ENCODE results near the gene RPS6KL1. TPM values are rescaled to one million over a fixed set of nuclear protein-coding genes. Genes with fewer than 3 reads are reported as not detected.

RPS6KL1 gene
- total and polyA plus RNA-seq, 4 donors: 3.3 to 17.3 (median 13.2) TPM

GRCh38 chr14:74954232-74954946 lies 31.3 kb upstream of the RPS6KL1 start:
- H3K27me3 ChIP-seq (ENCODE audit: control insufficient read depth in 1 of 2, insufficient read depth in 2 of 2, low read length in 1 of 2): no peaks in the 10 kb centered on the region
- H3K4me1 ChIP-seq (ENCODE audit: control insufficient read depth in 1 of 2, insufficient read depth in 2 of 2, low read length in 2 of 2): no peaks in the 10 kb centered on the region
- peak overlapping the region in 1 of 2 donors; percentile 42 for H3K4me3 ChIP-seq (ENCODE audit: low read length in 2 of 2)
- ATAC-seq (ENCODE audit: low FRiP score) (peak; percentile 29), DNase-seq (peak; percentile 72 to 86)
- peak overlapping the region in 1 of 2 donors; percentile 28 for H3K27ac ChIP-seq (ENCODE audit: low read depth in 1 of 2, low read length in 2 of 2)
- intact Hi-C loops (cut with DNase I): no loop called here
- H3K9me3 ChIP-seq (ENCODE audit: control insufficient read depth, low read length): no peaks in the 10 kb centered on the region
- H3K36me3 ChIP-seq (ENCODE audit: control insufficient read depth in 1 of 2, insufficient read depth in 2 of 2, low read length in 1 of 2): no peaks in the 10 kb centered on the region
- WGBS, 2 donors: 31 to 32% methylated on average over 18 of the region's 18 CpGs

- no peaks in the 10 kb centered on the region for H3K36me3 ChIP-seq (ENCODE audit: control insufficient read depth in 1 of 2, insufficient read depth in 2 of 2, low read length in 1 of 2)
- H3K27me3 ChIP-seq (ENCODE audit: control insufficient read depth in 1 of 2, insufficient read depth in 2 of 2, low read length in 1 of 2): no peaks in the 10 kb centered on the region
- no peak overlapping the region for H3K27ac ChIP-seq (ENCODE audit: low read depth in 1 of 2, low read length in 2 of 2)
- H3K4me1 ChIP-seq (ENCODE audit: control insufficient read depth in 1 of 2, insufficient read depth in 2 of 2, low read length in 2 of 2): no peaks in the 10 kb centered on the region
- no peaks in the 10 kb centered on the region for H3K9me3 ChIP-seq (ENCODE audit: control insufficient read depth, low read length)
- WGBS, 2 donors: 82 to 87% methylated on average over 5 of the region's 5 CpGs
- ATAC-seq (ENCODE audit: low FRiP score) (no peak), DNase-seq (peak; percentile 25 to 53)
- no peak overlapping the region for H3K4me3 ChIP-seq (ENCODE audit: low read length in 2 of 2)
- intact Hi-C loops (cut with DNase I): no loop called here
Observed at GRCh38 chr14:74953686-74954085, 30.6 kb upstream of the RPS6KL1 start.

- DNase-seq (peak; percentile 49 to 72), ATAC-seq (ENCODE audit: low FRiP score) (no peak)
- 88 to 89% methylated on average over 18 of the region's 18 CpGs for WGBS, 2 donors
- Histone ChIP-seq H3K9me3 (ENCODE audit: control insufficient read depth, low read length) (no peaks in the 10 kb centered on the region), H3K27me3 (ENCODE audit: control insufficient read depth in 1 of 2, insufficient read depth in 2 of 2, low read length in 1 of 2) (no peaks in the 10 kb centered on the region), H3K36me3 (ENCODE audit: control insufficient read depth in 1 of 2, insufficient read depth in 2 of 2, low read length in 1 of 2) (no peaks in the 10 kb centered on the region), H3K27ac (ENCODE audit: low read depth in 1 of 2, low read length in 2 of 2) (no peak overlapping the region), H3K4me1 (ENCODE audit: control insufficient read depth in 1 of 2, insufficient read depth in 2 of 2, low read length in 2 of 2) (no peaks in the 10 kb centered on the region), H3K4me3 (ENCODE audit: low read length in 2 of 2) (no peak overlapping the region)
- intact Hi-C loops (cut with DNase I): no loop called here
Observed at GRCh38 chr14:74952697-74953484, 29.8 kb upstream of the RPS6KL1 start.

- Histone ChIP-seq H3K9me3 (ENCODE audit: control insufficient read depth, low read length) (no peaks in the 10 kb centered on the region), H3K27me3 (ENCODE audit: control insufficient read depth in 1 of 2, insufficient read depth in 2 of 2, low read length in 1 of 2) (no peaks in the 10 kb centered on the region), H3K4me1 (ENCODE audit: control insufficient read depth in 1 of 2, insufficient read depth in 2 of 2, low read length in 2 of 2) (no peaks in the 10 kb centered on the region), H3K36me3 (ENCODE audit: control insufficient read depth in 1 of 2, insufficient read depth in 2 of 2, low read length in 1 of 2) (no peaks in the 10 kb centered on the region), H3K4me3 (ENCODE audit: low read length in 2 of 2) (no peak overlapping the region), H3K27ac (ENCODE audit: low read depth in 1 of 2, low read length in 2 of 2) (no peak overlapping the region)
- intact Hi-C loops (cut with DNase I): no loop called here
- peak in 1 of 2 donors; percentile 41 for DNase-seq
- 77 to 84% methylated on average over 6 of the region's 6 CpGs for WGBS, 2 donors
- no peak for ATAC-seq (ENCODE audit: low FRiP score)
Observed at GRCh38 chr14:74952180-74952665, 29.2 kb upstream of the RPS6KL1 start.

GRCh38 chr14:74951443-74952179 lies 28.6 kb upstream of the RPS6KL1 start:
- 82 to 91% methylated on average over 15 of the region's 15 CpGs for WGBS, 2 donors
- no peak overlapping the region for H3K27ac ChIP-seq (ENCODE audit: low read depth in 1 of 2, low read length in 2 of 2)

GRCh38 chr14:74950795-74951442 lies 27.9 kb upstream of the RPS6KL1 start:
- Histone ChIP-seq H3K4me3 (ENCODE audit: low read length in 2 of 2) (no peak overlapping the region), H3K9me3 (ENCODE audit: control insufficient read depth, low read length) (no peaks in the 10 kb centered on the region), H3K4me1 (ENCODE audit: control insufficient read depth in 1 of 2, insufficient read depth in 2 of 2, low read length in 2 of 2) (no peaks in the 10 kb centered on the region), H3K36me3 (ENCODE audit: control insufficient read depth in 1 of 2, insufficient read depth in 2 of 2, low read length in 1 of 2) (no peaks in the 10 kb centered on the region), H3K27ac (ENCODE audit: low read depth in 1 of 2, low read length in 2 of 2) (no peak overlapping the region), H3K27me3 (ENCODE audit: control insufficient read depth in 1 of 2, insufficient read depth in 2 of 2, low read length in 1 of 2) (no peaks in the 10 kb centered on the region)
- ATAC-seq (ENCODE audit: low FRiP score) (no peak), DNase-seq (peak; percentile 16 to 35)
- intact Hi-C loops (cut with DNase I): no loop called here
- 79 to 85% methylated on average over 9 of the region's 9 CpGs for whole genome bisulfite sequencing, 2 donors

More at GRCh38 chr14:74951443-74952179, 28.6 kb upstream of the RPS6KL1 start:
- peak; percentile 21 to 62 for DNase-seq
- no peaks in the 10 kb centered on the region for H3K27me3 ChIP-seq (ENCODE audit: control insufficient read depth in 1 of 2, insufficient read depth in 2 of 2, low read length in 1 of 2)
- no peaks in the 10 kb centered on the region for H3K9me3 ChIP-seq (ENCODE audit: control insufficient read depth, low read length)
- H3K36me3 ChIP-seq (ENCODE audit: control insufficient read depth in 1 of 2, insufficient read depth in 2 of 2, low read length in 1 of 2): no peaks in the 10 kb centered on the region
- no peaks in the 10 kb centered on the region for H3K4me1 ChIP-seq (ENCODE audit: control insufficient read depth in 1 of 2, insufficient read depth in 2 of 2, low read length in 2 of 2)
- H3K4me3 ChIP-seq (ENCODE audit: low read length in 2 of 2): no peak overlapping the region
- intact Hi-C loops (cut with DNase I): no loop called here
- ATAC-seq (ENCODE audit: low FRiP score): no peak

GRCh38 chr14:74949859-74950573 lies 27.0 kb upstream of the RPS6KL1 start:
- no peak overlapping the region for H3K27ac ChIP-seq (ENCODE audit: low read depth in 1 of 2, low read length in 2 of 2)
- intact Hi-C loops (cut with DNase I): loop anchor here (5.0 to 10.0 kb wide), 3 partner anchors 38 to 115 kb away; partner anchors contain the start of genes ACYP1 (in 1 of the 2) and ZC2HC1C (in 1 of the 2)
- H3K4me3 ChIP-seq (ENCODE audit: low read length in 2 of 2): no peak overlapping the region
- H3K9me3 ChIP-seq (ENCODE audit: control insufficient read depth, low read length): no peaks in the 10 kb centered on the region
- DNase-seq (peak in 1 of 2 donors; percentile 50), ATAC-seq (ENCODE audit: low FRiP score) (no peak)
- no peaks in the 10 kb centered on the region for H3K27me3 ChIP-seq (ENCODE audit: control insufficient read depth in 1 of 2, insufficient read depth in 2 of 2, low read length in 1 of 2)
- no peaks in the 10 kb centered on the region for H3K4me1 ChIP-seq (ENCODE audit: control insufficient read depth in 1 of 2, insufficient read depth in 2 of 2, low read length in 2 of 2)
- no peaks in the 10 kb centered on the region for H3K36me3 ChIP-seq (ENCODE audit: control insufficient read depth in 1 of 2, insufficient read depth in 2 of 2, low read length in 1 of 2)
- 81 to 88% methylated on average over 17 of the region's 17 CpGs for WGBS, 2 donors

All from aorta (tissue), 5 donors.